ENCODE measurements around the gene SHISA5.

DNA sequence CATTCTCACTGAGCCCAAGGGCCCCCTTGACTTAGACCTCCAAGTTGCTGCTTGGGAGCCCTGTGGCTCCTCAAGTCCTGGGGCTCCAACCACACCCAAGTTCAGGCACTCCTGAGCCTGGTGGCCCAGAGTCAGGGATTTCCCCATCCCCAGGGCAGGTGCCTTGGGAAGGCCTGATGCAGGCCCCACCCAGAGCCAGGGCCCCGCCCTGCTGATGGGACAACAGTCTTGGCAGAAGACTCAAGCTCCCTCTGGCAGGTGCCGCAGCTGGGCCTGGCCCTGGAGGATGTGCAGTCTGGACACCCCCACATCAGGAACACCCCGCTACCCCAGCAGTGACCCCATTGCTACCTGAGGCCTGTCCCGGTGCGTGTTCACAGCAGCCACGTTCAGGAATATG lies 17.7 kb upstream of the SHISA5 start:
- no peak for TF ChIP-seq POLR2A (IDR thresholded peaks at IDR 0.05)
- no peak for TF ChIP-seq POLR2AphosphoS5 (IDR thresholded peaks at IDR 0.05)
